ENCODE data around the gene ABLIM2.

The ABLIM2 gene

GRCh38 chr4:8066336-8066931 is 92.2 kb downstream of the ABLIM2 start:
- no peak for DNase-seq

DNA sequence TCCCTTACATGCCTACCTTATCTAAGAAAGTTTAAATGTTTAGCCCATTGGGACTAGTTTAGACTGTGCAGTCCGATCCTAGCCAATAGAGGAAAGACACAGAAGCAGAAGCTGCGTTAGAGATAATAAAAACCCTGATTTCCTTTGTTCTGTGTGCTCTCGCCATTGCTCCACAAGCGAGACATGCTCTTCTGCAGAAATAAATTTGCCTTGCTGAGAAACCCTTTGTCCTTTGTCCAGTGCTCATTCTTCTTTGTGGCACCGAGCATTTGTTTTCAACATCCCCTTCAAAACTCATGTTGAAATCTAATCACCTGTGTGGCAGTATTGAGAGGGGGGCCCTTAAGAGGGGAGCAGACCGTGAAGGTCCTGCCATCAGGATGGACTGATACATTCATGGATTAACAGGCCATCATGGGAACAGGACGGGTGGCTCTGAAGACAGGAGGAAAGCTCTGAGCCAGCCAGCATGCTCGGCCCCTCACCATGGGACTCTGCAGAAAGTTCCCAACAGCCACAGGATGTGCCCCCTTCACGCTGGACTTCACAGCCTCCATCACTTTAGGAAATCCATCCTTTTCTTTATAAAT is 94.5 kb downstream of the ABLIM2 start:
- DNase-seq = no peak

GRCh38 chr4:8061573-8061972 is 97.0 kb downstream of the ABLIM2 start:
- no peak for DNase-seq

- DNase-seq = no peak
Observed at GRCh38 chr4:8061145-8061544, 97.5 kb downstream of the ABLIM2 start.

DNA sequence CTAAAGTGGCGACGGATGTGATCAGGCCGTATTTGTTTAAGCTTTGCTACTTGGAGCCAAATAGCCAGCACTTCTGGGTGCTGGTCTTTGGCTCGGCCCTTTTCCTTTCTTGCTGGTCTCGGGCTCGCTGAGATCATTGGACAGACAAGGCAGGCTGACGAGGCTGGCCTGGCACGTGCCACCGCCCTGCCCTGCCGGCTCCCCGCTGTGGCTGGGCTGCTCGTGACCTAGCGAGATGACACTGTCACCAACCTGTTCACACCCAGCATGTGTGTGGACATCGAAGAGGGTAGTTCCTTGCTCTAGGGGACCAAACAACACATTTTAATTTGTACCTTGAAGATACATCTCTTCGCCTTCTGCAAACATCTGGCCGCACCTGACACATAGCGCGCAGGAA is 98.0 kb downstream of the ABLIM2 start:
- DNase-seq = no peak

GRCh38 chr4:8058031-8058479 is 100.6 kb downstream of the ABLIM2 start:
- DNase-seq = no peak

DNA sequence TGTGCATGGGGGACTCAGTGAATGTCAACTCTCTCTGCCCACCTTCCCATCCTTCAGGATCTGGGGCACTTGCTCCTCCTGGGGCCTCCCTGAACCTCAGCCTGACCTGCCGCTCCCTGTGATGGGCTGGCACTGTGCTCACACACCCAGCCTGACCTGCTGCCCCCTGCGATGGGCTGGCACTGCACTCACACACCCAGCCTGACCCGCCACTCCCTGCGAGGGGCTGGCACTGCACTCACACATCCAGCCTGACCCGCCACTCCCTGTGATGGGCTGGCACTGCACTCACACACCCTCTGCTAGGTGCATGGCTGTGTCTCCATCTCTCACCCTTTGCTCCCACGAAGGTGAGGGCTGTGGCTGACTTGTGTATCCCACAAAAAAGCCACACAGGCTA is 103.4 kb downstream of the ABLIM2 start:
- no peak for DNase-seq

GRCh38 chr4:8053688-8054449 is 104.7 kb downstream of the ABLIM2 start:
- DNase-seq = no peak

DNA sequence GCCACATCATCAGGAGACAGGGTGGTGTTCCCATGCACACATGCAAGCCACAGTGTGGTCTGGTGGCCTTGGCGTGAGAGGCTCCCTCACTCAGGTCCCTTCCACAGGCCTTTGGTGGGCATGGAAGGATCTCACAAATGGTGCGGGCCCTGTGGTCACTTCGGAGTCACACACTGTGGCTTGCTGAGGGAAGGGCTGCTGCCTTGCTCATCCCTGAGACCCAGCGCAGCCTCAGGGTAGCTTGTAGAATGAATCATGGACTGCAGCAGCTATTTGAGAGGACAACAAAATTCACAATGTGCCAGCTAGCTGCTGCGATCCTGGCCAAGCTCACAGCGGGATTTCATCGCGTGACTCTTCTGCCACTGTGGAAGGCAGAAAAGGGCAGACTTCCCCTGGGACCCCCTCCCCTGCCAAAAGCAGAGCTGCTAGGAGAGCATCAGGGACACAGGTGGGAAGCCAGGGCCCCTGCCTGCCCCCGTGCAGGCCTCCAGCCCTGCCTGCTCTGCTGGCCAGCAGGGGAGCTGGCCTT is 106.4 kb downstream of the ABLIM2 start:
- no peak for DNase-seq

DNA sequence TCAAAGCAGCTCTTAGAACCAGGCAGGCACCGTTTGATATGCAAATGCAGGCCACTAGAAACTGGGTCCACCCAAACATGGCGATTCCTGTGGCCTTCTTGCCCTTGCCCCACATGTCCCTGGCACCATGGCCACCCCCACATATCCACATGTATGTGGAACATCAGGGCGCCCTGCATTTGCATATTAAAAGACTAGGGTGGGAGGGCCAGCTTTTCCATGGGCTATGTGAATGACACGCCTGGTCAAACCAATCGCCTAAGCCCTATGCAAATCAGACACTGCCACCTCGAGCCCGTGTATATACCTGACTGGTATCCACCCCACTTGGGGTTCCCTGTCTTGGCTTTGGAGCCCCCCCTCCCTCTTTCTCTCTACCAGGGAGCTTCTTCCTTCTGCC is 107.0 kb downstream of the ABLIM2 start:
- DNase-seq = no peak

GRCh38 chr4:8050555-8051206 is 107.9 kb downstream of the ABLIM2 start:
- DNase-seq = no peak

- no peak for DNase-seq
Observed at GRCh38 chr4:8050180-8050554, 108.4 kb downstream of the ABLIM2 start.

DNA sequence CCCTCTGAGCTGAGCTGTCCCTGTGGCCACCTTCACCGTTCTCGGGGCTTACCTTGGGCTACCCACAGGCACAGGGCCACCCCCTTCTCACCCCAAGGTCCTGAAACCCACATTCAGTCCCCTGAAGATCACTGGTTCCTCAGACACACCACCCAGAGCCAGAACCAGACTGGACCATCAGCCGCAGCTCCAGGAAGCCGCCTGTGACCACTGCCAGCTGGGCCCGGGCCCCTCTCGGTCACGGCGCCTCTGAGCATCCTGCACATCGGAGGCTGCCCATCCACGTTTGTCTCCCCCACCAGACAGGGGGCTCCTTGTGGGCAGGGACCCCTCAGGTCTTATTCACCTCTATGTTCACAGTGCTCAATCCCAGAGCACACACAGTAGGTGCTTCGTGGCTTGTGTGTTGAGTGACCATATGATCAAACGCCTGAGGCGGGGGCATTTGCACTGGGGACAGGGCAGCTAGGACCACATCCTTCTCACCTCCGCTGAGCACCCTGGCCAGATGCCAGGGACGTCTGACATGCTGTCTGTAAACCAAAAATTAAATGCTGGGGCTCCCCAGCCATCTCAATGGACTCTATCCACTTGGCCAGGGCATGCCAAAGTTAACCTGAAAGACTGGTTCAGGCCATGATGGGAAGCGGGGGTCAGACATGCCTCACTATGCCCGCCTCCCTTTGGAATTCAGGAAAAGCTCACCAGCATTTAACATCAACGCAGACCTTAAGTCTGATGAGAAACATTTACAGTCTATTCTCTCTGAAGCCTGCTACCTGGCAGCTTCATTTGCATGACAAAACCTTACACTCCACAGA is 109.5 kb downstream of the ABLIM2 start:
- DNase-seq = no peak

DNA sequence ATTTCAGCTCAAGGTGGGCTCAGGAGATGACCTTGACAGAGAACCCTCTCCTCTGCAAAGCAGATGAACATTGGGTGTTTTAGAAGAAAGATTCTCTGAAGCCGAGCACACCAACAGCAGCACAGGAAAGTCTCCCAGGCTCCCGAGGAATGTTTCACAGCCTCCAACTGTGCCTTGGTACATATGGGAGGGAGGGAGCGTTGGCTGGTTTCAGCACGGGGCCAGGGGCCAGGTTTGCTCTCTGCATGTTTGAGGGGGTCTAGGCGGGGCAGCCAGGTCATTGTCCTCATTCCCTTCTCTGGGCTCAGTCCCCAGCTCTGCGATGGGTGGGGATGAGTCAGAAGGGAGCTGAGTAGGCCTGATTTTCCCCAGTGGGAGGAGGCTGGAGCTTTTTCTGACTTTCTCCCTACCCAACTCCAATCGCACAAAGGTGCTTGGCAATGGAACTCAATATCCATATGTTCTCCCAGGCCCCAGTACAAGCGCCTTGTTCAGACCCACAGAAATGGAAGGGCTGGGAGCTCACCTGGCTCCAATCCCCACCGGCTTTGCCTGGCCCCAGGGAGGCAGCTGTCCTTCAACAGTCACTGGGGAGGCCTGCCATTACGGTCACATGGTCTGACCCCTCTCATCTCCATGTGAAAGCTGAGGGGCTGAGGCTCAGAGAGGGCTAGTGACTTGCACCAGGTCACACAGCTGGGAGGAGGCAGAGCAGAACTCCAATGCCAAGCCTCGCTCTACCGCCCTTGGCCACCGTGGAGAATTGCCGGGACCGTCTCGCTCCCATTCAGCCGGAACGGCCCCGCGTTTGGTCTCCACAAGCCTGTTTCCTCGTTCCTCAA is 110.6 kb downstream of the ABLIM2 start:
- DNase-seq = no peak

DNA sequence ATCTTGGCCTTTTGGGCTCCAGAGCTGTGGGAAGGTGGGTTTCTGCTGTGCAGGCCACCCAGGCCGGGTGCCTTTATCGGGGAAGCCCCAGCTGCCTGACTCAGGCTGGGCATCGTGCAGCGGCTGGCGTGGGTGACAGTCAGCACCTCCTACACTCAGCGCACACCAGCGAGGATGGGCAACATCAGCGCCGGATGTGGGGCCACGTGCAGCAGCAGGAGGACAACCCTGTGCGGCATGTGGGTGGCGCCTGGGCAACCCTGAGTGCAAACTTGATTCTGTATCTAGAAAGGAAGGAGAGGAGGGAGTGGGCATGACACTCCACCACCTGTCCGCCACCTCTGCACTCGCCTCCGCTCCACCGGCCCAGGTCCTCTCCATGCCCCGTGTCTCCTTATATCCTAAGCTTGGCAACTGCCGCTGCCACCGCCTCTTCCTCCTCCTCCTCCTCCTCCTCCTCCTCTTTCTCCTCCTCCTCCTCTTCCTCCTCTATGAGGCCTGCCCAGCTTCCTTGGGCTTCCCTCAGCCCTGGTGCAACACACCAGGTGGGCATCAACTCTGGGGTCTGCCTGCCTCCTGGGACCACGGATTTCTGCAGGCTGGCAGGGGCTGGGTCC is 111.6 kb downstream of the ABLIM2 start:
- DNase-seq = no peak

GRCh38 chr4:8045909-8046308 is 112.7 kb downstream of the ABLIM2 start:
- no peak for DNase-seq

DNA sequence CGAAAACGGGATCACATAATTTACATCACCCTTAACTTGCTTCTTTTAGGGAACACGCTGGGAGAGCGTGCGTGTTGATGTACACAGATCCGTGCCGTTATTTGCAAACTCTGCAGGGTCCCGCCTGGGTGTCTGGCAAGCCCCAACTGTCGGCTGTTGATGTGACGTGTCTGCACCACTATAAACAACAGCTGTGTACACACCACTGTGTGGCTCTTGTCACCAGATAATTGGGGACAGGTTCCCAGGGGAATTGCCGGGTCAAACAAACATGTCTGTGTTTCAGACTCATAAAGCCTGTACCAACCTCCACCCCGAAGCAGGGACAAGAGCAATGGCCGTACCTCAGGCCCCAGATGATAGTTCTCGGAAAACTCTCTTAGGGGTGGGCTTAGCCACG is 113.9 kb downstream of the ABLIM2 start:
- DNase-seq = no peak

DNA sequence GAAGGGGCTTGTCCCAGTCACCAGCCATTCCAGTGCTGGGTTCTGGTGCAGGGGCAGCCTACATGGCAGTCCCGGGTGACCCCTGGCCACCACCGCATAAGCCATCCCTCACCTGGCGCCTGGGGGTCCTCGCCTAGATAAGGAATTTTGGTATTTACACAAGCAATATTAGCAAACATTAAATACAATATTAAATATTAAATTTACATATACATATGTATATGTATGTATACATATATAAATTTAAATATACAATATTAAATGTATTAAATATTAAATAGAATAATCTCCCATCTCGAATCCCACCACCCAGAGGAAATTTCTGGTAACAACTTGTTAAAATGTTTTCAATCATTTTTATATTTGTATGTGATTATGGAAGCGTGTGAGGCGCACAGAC is 114.4 kb downstream of the ABLIM2 start:
- no peak for DNase-seq

DNA sequence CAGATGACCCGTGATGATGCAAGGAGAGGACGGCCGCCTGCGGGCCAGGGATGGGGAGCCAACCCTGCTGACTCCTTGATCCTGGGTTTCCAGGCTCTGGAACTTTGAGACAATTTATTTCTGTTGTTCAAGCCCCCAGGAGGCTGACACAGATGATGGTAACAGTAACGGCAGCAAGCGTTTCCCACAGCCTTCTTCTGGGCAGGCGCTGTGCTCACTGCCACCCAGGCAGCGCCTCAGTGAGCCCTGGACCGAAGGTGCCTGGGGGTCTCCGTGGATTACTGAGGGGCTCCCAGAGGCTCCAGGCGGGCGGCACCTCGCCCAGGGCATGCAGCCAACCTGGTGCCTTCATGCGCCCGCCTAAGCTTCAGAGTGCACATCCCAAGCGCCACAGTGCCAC is 115.0 kb downstream of the ABLIM2 start:
- no peak for DNase-seq

GRCh38 chr4:8041868-8042267 is 116.7 kb downstream of the ABLIM2 start:
- DNase-seq = no peak

DNA sequence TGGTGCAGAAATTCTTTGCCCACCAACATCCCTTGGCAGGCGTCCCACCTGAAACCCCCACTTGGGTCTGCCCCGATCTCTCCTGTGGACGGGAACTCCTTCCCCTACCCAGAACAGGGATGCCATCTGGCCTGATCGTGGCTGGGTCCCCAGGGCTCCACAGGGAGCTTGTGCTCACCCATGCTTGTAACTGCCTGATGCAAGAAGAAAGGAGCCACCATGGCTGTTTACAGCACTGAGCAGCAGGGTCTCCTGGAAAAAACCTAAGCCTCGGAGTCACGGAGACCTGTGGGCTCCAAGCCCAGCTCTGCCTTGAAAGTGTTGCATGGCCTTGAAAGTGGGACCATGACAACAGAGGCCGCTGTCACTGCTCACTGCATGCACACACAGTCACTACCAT is 117.4 kb downstream of the ABLIM2 start:
- no peak for DNase-seq

All from stimulated activated CD4-positive, alpha-beta T cell treated with anti-CD3 and anti-CD28 coated beads, Interleukin-4, amount 100 ng/mL, for 1 hour (primary cell).